PC-3 (cell line): ENCODE measurements around the gene CACNA1H. TPM values are rescaled to one million over a fixed set of nuclear protein-coding genes. Genes with fewer than 3 reads are reported as not detected.
A peak's percentile ranks its signal among the peaks of the same experiment; 100 is the strongest.

Experiments
- ATAC-seq: fragments of 200-7000 bp; cut with Tn5 transposase; 2 replicates; pipeline ENCODE4 v1.9.1; 2020; ENCODE audit warnings: mild to moderate bottlenecking, moderate library complexity
- BruUV-seq: library from RNA; stranded (reverse); fragments of 400-500 nt; replicated peaks from 2 replicates; lab custom pipeline; 2021; lab: Mats Ljungman, UMichigan
- CTCF ChIA-PET: fragments of 300-600 bp; sonication (Branson Sonifier 250); formaldehyde crosslinking; loops from one replicate; lab custom pipeline; 2022; ENCODE audit warnings: antibody characterized with exemption; lab: Charles Lee
- POLR2A ChIA-PET: fragments of 300-600 bp; sonication (Branson Sonifier 250); formaldehyde crosslinking; loops from one replicate; lab custom pipeline; 2022; ENCODE audit warnings: antibody characterized with exemption; ENCODE audit not compliant: unreplicated experiment; lab: Charles Lee
- DNase-seq: peaks from one replicate; pipeline ENCODE4 v3.0.0-alpha.2; 2015
- H2AFZ ChIP-seq: fragments of 300-600 bp; sonication (generic); 2 replicates; pipeline ENCODE4 v1.6.0; 2016; ENCODE audit warnings: antibody characterized with exemption, low read length
- H3F3A ChIP-seq: fragments of 300-600 bp; sonication (generic); one replicate; pipeline ENCODE4 v1.6.0; 2017; ENCODE audit warnings: antibody characterized with exemption, low read length, control low read depth, mild to moderate bottlenecking; ENCODE audit not compliant: unreplicated experiment
- H3K27ac ChIP-seq: fragments of 300-600 bp; sonication (generic); 2 replicates; pipeline ENCODE4 v1.5.1; 2016; ENCODE audit warnings: mild to moderate bottlenecking, low read length
- H3K27me3 ChIP-seq: fragments of 300-600 bp; sonication (generic); 2 replicates; pipeline ENCODE4 v1.6.1; 2016; ENCODE audit warnings: low read length, mixed read lengths
- H3K36me3 ChIP-seq: fragments of 300-600 bp; sonication (generic); 2 replicates; pipeline ENCODE4 v1.6.1; 2016; ENCODE audit warnings: low read depth, mixed run types, low read length, mixed read lengths
- H3K4me1 ChIP-seq: fragments of 300-600 bp; sonication (generic); 2 replicates; pipeline ENCODE4 v1.5.1; 2016; ENCODE audit warnings: low read length; ENCODE audit not compliant: insufficient read depth
- H3K4me2 ChIP-seq: fragments of 300-600 bp; sonication (generic); 2 replicates; pipeline ENCODE4 v1.6.0; 2016; ENCODE audit warnings: low read length
- H3K4me3 ChIP-seq: fragments of 300-600 bp; sonication (generic); 2 replicates; pipeline ENCODE4 v1.5.1; 2016; ENCODE audit warnings: mild to moderate bottlenecking, low read length, mixed read lengths
- H3K79me2 ChIP-seq: fragments of 300-600 bp; sonication (generic); 2 replicates; pipeline ENCODE4 v1.6.1; 2017; ENCODE audit warnings: low read length, mixed read lengths
- H3K9ac ChIP-seq: fragments of 300-600 bp; sonication (generic); 2 replicates; pipeline ENCODE4 v1.6.0; 2016; ENCODE audit warnings: mild to moderate bottlenecking, low read length
- H3K9me2 ChIP-seq: fragments of 300-600 bp; sonication (generic); replicated peaks from 2 replicates; pipeline ENCODE4 v1.6.1; 2016; ENCODE audit warnings: mixed run types, low read length, mixed read lengths
- H3K9me3 ChIP-seq: fragments of 300-600 bp; sonication (generic); 2 replicates; pipeline ENCODE4 v1.6.1; 2016; ENCODE audit warnings: low read length, mixed read lengths
- H4K20me1 ChIP-seq: fragments of 300-600 bp; sonication (generic); 2 replicates; pipeline ENCODE4 v1.6.1; 2016; ENCODE audit warnings: low read length, mixed read lengths
- EZH2 ChIP-seq: fragments of 300-600 bp; sonication (generic); IDR thresholded peaks from one replicate; pipeline ENCODE4 v1.6.1; 2017; ENCODE audit warnings: antibody characterized with exemption, mild to moderate bottlenecking, low read length; ENCODE audit not compliant: unreplicated experiment
- EZH2phosphoT487 ChIP-seq: fragments of 300-600 bp; sonication (generic); IDR thresholded peaks from 2 replicates; pipeline ENCODE4 v1.6.1; 2018; ENCODE audit warnings: mild to moderate bottlenecking, antibody characterized with exemption, low read length, borderline replicate concordance
- intact Hi-C: fragments of 100-400 bp; cut with micrococcal nuclease; formaldehyde crosslinking; loops from 2 replicates; pipeline ENCODE4 v1.9.0; 2023
- total RNA-seq: library from RNA; depleted of rRNA; stranded (reverse); fragments of >200 nt; gene quantifications from 2 replicates; pipeline ENCODE4 v1.2.3, GENCODE V29; 2014
- TF ChIP-seq, protein P1 (sequence below): fragments of 300-600 bp; sonication (generic); conservative IDR thresholded peaks from 2 replicates; pipeline ENCODE4 v1.5.1; 2017; ENCODE audit warnings: antibody characterized with exemption, low read depth, mild to moderate bottlenecking, low read length

Gene CACNA1H
- total RNA-seq, 1 experiment from 2014 or later, result 4.1 TPM

DNA sequence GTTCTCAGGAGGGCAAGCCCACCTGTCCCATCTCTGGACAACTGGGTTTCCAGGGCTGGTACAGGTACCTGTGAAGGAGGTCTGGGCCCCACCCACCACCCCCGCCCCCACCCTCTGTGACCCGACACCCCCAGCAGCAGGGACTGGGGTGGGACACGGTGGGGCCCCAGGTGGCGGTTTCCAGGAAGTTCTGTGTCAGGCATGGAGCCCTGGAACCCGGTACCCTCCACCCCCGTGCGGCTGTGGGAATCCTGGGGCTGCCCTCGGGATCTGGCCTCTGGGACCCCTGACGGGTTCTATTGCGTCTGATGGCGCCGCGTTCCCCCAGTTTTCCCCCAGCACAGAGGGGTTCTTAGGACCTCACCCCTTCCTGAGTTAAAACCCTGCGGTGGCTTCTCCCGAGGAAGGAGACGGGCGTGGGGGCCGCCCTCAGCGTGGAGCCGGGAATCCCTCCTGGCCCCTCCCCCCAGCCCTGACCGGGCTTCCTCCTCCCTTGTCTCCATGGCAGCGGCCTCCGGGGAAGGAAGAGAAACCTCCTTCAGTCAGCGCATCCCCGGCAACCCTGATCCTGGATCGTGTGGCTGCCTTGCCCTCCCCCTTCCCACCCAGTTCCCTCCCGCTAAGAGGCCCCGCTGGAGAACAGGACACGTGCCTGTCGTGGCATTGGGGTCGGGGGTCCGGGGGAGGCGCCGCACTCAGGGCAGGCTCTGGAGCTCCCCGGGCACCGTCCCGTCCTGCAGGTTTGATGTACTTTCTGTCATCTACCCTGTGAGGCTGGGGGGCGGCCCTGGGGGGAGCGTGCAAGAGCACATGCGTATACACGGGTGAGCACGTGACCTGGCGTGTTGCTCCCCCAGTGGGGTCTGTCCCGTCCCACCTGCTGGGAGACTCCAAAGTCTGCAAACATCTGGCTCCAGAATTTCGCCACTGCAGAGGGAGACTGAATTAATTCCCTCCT is 30.3 kb downstream of the CACNA1H start:
- Histone ChIP-seq H3K79me2 (no peaks in the 10 kb centered on the region), H3K4me3 (no peak overlapping the region), H3K4me1 (peaks cover 10% of the 10 kb centered on the region), H4K20me1 (no peaks in the 10 kb centered on the region), H3K9me2 (no peaks in the 10 kb centered on the region), H3F3A (no peaks in the 10 kb centered on the region), H3K36me3 (no peaks in the 10 kb centered on the region), H3K27ac (no peak overlapping the region), H3K4me2 (no peak overlapping the region), H3K27me3 (no peaks in the 10 kb centered on the region), H3K9me3 (no peaks in the 10 kb centered on the region), H2AFZ (no peak overlapping the region), H3K9ac (no peak overlapping the region)
- BruUV-seq, result no TSS peak
- CTCF ChIA-PET, result no interaction called here
- DNase-seq (no peak), ATAC-seq (peak; percentile 44)
- TF ChIP-seq EZH2phosphoT487 (no peak), EZH2 (no peak)
- TF ChIP-seq, protein P1, sequence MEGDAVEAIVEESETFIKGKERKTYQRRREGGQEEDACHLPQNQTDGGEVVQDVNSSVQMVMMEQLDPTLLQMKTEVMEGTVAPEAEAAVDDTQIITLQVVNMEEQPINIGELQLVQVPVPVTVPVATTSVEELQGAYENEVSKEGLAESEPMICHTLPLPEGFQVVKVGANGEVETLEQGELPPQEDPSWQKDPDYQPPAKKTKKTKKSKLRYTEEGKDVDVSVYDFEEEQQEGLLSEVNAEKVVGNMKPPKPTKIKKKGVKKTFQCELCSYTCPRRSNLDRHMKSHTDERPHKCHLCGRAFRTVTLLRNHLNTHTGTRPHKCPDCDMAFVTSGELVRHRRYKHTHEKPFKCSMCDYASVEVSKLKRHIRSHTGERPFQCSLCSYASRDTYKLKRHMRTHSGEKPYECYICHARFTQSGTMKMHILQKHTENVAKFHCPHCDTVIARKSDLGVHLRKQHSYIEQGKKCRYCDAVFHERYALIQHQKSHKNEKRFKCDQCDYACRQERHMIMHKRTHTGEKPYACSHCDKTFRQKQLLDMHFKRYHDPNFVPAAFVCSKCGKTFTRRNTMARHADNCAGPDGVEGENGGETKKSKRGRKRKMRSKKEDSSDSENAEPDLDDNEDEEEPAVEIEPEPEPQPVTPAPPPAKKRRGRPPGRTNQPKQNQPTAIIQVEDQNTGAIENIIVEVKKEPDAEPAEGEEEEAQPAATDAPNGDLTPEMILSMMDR, result no peak
- intact Hi-C loops, result no loop called here
- POLR2A ChIA-PET, result no interaction called here

DNA sequence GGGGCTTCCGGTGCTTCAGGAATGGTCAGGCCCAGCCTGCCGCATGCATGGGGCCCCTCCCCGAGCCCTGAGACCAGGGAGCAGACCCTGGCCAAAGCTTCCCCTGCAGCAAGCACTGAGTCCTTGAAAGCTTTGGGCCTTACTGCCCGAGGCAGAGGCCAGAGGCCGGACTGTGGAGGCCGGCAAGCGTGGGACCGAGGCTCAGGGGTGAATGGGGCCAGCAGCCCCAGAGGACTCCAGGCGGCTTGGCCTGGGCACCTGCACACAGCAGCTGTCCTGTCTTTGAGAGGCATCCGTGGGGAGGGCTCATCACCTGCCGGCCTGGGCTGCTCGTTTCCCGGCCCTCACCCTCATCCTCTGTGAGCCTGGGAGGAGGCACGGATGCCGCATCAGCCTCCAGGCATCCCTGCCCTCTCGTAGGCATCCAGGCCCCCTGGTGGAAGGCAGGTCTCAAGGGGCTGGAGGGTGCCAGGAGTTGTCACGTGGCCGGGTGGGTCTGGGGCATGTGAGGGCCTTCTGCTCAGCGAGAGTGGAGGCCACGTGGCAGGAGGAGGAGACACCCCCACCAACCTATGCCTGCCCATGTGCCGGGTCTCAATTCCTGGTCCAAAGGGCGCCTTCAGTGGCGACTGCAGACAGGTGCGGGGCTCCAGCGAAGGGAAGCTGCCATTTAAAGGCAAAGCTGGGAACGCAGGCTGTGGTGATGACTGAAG is 31.4 kb downstream of the CACNA1H start:
- Histone ChIP-seq H3K4me2 (no peak overlapping the region), H3K79me2 (no peaks in the 10 kb centered on the region), H3K27me3 (no peaks in the 10 kb centered on the region), H3K27ac (no peak overlapping the region), H3F3A (no peaks in the 10 kb centered on the region), H3K9me2 (no peaks in the 10 kb centered on the region), H3K9me3 (no peaks in the 10 kb centered on the region), H3K36me3 (no peaks in the 10 kb centered on the region), H4K20me1 (no peaks in the 10 kb centered on the region), H3K4me3 (no peak overlapping the region), H3K4me1 (peaks cover 10% of the 10 kb centered on the region), H3K9ac (no peak overlapping the region), H2AFZ (no peak overlapping the region)
- TF ChIP-seq EZH2phosphoT487 (no peak), EZH2 (no peak)
- TF ChIP-seq, protein P1, result 0 out of 2 replicates have a peak, but pooled peaks have one; percentile 10
- DNase-seq (no peak), ATAC-seq (no peak)
- CTCF ChIA-PET, result no interaction called here
- intact Hi-C loops, result no loop called here
- no TSS peak for BruUV-seq
- POLR2A ChIA-PET, result no interaction called here
